Mesothelial cell of epicardium (in vitro differentiated cells): Measurements from ENCODE around the gene HBB. TPM values are rescaled to one million over a fixed set of nuclear protein-coding genes. Genes with fewer than 3 reads are reported as not detected.
"Not testable (repeated sequence)": the region's sequence is repeated elsewhere in the genome, so short reads cannot be mapped to it uniquely, and the experiment has no call there.

Source experiments
- DNase-seq, 2 experiments: peaks; one replicate each; pipeline ENCODE4 v3.0.0; 2021; ENCODE audit warnings: low spot score in 2 of 2; ENCODE audit not compliant: unreplicated experiment in 2 of 2
- H3K27ac Mint-ChIP-seq: 2 replicates; pipeline ENCODE4 v1.8.0; 2021; ENCODE audit warnings: mixed read lengths
- H3K27me3 Mint-ChIP-seq: 2 replicates; pipeline ENCODE4 v1.8.0; 2021; ENCODE audit warnings: low read depth, mixed read lengths
- H3K36me3 Mint-ChIP-seq: 2 replicates; pipeline ENCODE4 v1.8.0; 2021; ENCODE audit warnings: mixed read lengths
- H3K4me1 Mint-ChIP-seq: 2 replicates; pipeline ENCODE4 v1.8.0; 2021; ENCODE audit warnings: mixed read lengths
- H3K4me3 Mint-ChIP-seq: 2 replicates; pipeline ENCODE4 v1.8.0; 2021; ENCODE audit warnings: mild to moderate bottlenecking, moderate library complexity, mixed read lengths
- H3K9me3 Mint-ChIP-seq: 2 replicates; pipeline ENCODE4 v1.8.0; 2021; ENCODE audit warnings: mixed read lengths
- CTCF ChIP-seq: fragments of 200-600 bp; sonication (generic); IDR thresholded peaks from one replicate; pipeline ENCODE4 v1.5.0; 2021; ENCODE audit warnings: antibody characterized with exemption; ENCODE audit not compliant: unreplicated experiment
- total RNA-seq: library from RNA; stranded (reverse); gene quantifications from 3 replicates; pipeline ENCODE4 v1.2.1, GENCODE V29; 2021

HBB gene
- total RNA-seq, 1 donor from 2014 or later = not detected

GRCh38 chr11:5252919-5253265 lies 26.0 kb upstream of the HBB start:
- Mint-ChIP-seq H3K27me3 (peaks cover 15% of the 10 kb centered on the region), H3K4me3 (no peak overlapping the region), H3K36me3 (no peaks in the 10 kb centered on the region), H3K27ac (no peak overlapping the region), H3K9me3 (no peaks in the 10 kb centered on the region), H3K4me1 (no peaks in the 10 kb centered on the region)
- DNase-seq = no peak
- no peak for TF ChIP-seq CTCF

GRCh38 chr11:5252192-5252918 lies 25.5 kb upstream of the HBB start:
- Mint-ChIP-seq H3K36me3 (no peaks in the 10 kb centered on the region), H3K27ac (no peak overlapping the region), H3K9me3 (no peaks in the 10 kb centered on the region), H3K4me3 (no peak overlapping the region), H3K27me3 (peaks cover 16% of the 10 kb centered on the region), H3K4me1 (peaks cover 3% of the 10 kb centered on the region)
- DNase-seq = no peak
- TF ChIP-seq CTCF = no peak

- Mint-ChIP-seq H3K27me3 (peaks cover 16% of the 10 kb centered on the region), H3K27ac (no peak overlapping the region), H3K4me1 (peaks cover 8% of the 10 kb centered on the region), H3K4me3 (no peak overlapping the region), H3K36me3 (no peaks in the 10 kb centered on the region), H3K9me3 (no peaks in the 10 kb centered on the region)
- DNase-seq = no peak
- TF ChIP-seq CTCF = no peak
These were observed 24.9 kb upstream of the HBB start for GRCh38 chr11:5251746-5252145.

- H3K4me3 Mint-ChIP-seq = no peak overlapping the region
- no peaks in the 10 kb centered on the region for H3K36me3 Mint-ChIP-seq
- no peaks in the 10 kb centered on the region for H3K9me3 Mint-ChIP-seq
- H3K4me1 Mint-ChIP-seq = peaks cover 17% of the 10 kb centered on the region
- DNase-seq = no peak
- H3K27me3 Mint-ChIP-seq = peaks cover 16% of the 10 kb centered on the region
- no peak overlapping the region for H3K27ac Mint-ChIP-seq
- TF ChIP-seq CTCF = no peak
These were observed 23.8 kb upstream of the HBB start for GRCh38 chr11:5250543-5251204.

- not testable (repeated sequence) for H3K9me3 Mint-ChIP-seq, H3K27ac Mint-ChIP-seq, H3K36me3 Mint-ChIP-seq
These were observed 23.0 kb upstream of the HBB start, which contains the start of gene HBG1 for GRCh38 chr11:5249807-5250396. HBG1 (minus strand) TSS chr11:5249857; CDS start chr11:5249804, 53 bp downstream.

GRCh38 chr11:5248498-5248897 lies 21.6 kb upstream of the HBB start:
- H3K4me1 Mint-ChIP-seq = peaks cover 28% of the 10 kb centered on the region
- not testable (repeated sequence) for H3K36me3 Mint-ChIP-seq, H3K4me3 Mint-ChIP-seq, H3K27ac Mint-ChIP-seq, DNase-seq, H3K9me3 Mint-ChIP-seq
- peaks cover 16% of the 10 kb centered on the region for H3K27me3 Mint-ChIP-seq

More at GRCh38 chr11:5249807-5250396, 23.0 kb upstream of the HBB start, which contains the start of gene HBG1:
- peaks cover 22% of the 10 kb centered on the region for H3K4me1 Mint-ChIP-seq
- H3K4me3 Mint-ChIP-seq, DNase-seq: not testable (repeated sequence)
- H3K27me3 Mint-ChIP-seq = peaks cover 16% of the 10 kb centered on the region
